Measurements from ENCODE around the gene SOX13. TPM values are rescaled to one million over a fixed set of nuclear protein-coding genes. Genes with fewer than 3 reads are reported as not detected.

The SOX13 gene
- total RNA-seq, 4 donors from 2014 or later, result 15.7 to 139 (median 37.9) TPM

GRCh38 chr1:204092632-204093420 is 19.9 kb downstream of the SOX13 start:
- no peaks in the 10 kb centered on the region for H3K27me3 ChIP-seq
- TF ChIP-seq CTCF (IDR thresholded peaks at IDR 0.05) (no peak), POLR2A (IDR thresholded peaks at IDR 0.05) (no peak)
- intact Hi-C loops (cut with DNase I; ENCODE audit: low total_unique reads), result no loop called here
- H3K27ac ChIP-seq, result peak overlapping the region; percentile 37 to 99
- no peak for DNase-seq
- no peaks in the 10 kb centered on the region for H3K9me3 ChIP-seq
- H3K4me3 ChIP-seq, result no peak overlapping the region
- H3K36me3 ChIP-seq, result no peaks in the 10 kb centered on the region
- peaks cover 9 to 44% of the 10 kb centered on the region in 2 donors for H3K4me1 ChIP-seq

GRCh38 chr1:204093421-204093717 is 20.5 kb downstream of the SOX13 start:
- H3K4me3 ChIP-seq, result no peak overlapping the region
- peak in 1 of 2 donors; percentile 43 for DNase-seq
- H3K27me3 ChIP-seq, result no peaks in the 10 kb centered on the region
- H3K9me3 ChIP-seq, result no peaks in the 10 kb centered on the region
- peak overlapping the region; percentile 37 to 99 for H3K27ac ChIP-seq
- intact Hi-C loops (cut with DNase I; ENCODE audit: low total_unique reads), result no loop called here
- TF ChIP-seq POLR2A (IDR thresholded peaks at IDR 0.05), result no peak
- no peak for TF ChIP-seq CTCF (IDR thresholded peaks at IDR 0.05)
- H3K4me1 ChIP-seq, result peaks cover 9 to 42% of the 10 kb centered on the region in 2 donors
- H3K36me3 ChIP-seq, result no peaks in the 10 kb centered on the region

- Histone ChIP-seq H3K36me3 (no peaks in the 10 kb centered on the region), H3K4me1 (peaks cover 9 to 42% of the 10 kb centered on the region in 2 donors), H3K27ac (peak overlapping the region; percentile 37 to 99), H3K4me3 (no peak overlapping the region), H3K9me3 (no peaks in the 10 kb centered on the region), H3K27me3 (no peaks in the 10 kb centered on the region)
- no peak for DNase-seq
- intact Hi-C loops (cut with DNase I; ENCODE audit: low total_unique reads), result no loop called here
- TF ChIP-seq POLR2A (IDR thresholded peaks at IDR 0.05) (no peak), CTCF (IDR thresholded peaks at IDR 0.05) (no peak)
Measured at GRCh38 chr1:204093781-204094180, 20.9 kb downstream of the SOX13 start.

- H3K27me3 ChIP-seq, result no peaks in the 10 kb centered on the region
- H3K9me3 ChIP-seq, result no peaks in the 10 kb centered on the region
- H3K27ac ChIP-seq, result peak overlapping the region; percentile 37 to 99
- H3K4me3 ChIP-seq, result no peak overlapping the region
- peaks cover 9 to 41% of the 10 kb centered on the region in 2 donors for H3K4me1 ChIP-seq
- intact Hi-C loops (cut with DNase I; ENCODE audit: low total_unique reads), result no loop called here
- H3K36me3 ChIP-seq, result no peaks in the 10 kb centered on the region
- DNase-seq, result no peak
- TF ChIP-seq POLR2A (IDR thresholded peaks at IDR 0.05) (no peak), CTCF (IDR thresholded peaks at IDR 0.05) (no peak)
Measured at GRCh38 chr1:204094313-204094729, 21.4 kb downstream of the SOX13 start.

GRCh38 chr1:204094856-204095634 is 22.1 kb downstream of the SOX13 start:
- TF ChIP-seq POLR2A (IDR thresholded peaks at IDR 0.05) (no peak), CTCF (IDR thresholded peaks at IDR 0.05) (no peak)

More at GRCh38 chr1:204094856-204095634, 22.1 kb downstream of the SOX13 start:
- Histone ChIP-seq H3K4me1 (peaks cover 9 to 34% of the 10 kb centered on the region in 2 donors), H3K36me3 (no peaks in the 10 kb centered on the region), H3K27me3 (no peaks in the 10 kb centered on the region), H3K9me3 (no peaks in the 10 kb centered on the region), H3K4me3 (no peak overlapping the region), H3K27ac (peak overlapping the region; percentile 37 to 99)
- intact Hi-C loops (cut with DNase I; ENCODE audit: low total_unique reads), result no loop called here
- peak in 1 of 2 donors; percentile 48 for DNase-seq

All from uterus (tissue), 4 donors.